ENCODE data around the gene SMYD1.

SMYD1 gene

DNA sequence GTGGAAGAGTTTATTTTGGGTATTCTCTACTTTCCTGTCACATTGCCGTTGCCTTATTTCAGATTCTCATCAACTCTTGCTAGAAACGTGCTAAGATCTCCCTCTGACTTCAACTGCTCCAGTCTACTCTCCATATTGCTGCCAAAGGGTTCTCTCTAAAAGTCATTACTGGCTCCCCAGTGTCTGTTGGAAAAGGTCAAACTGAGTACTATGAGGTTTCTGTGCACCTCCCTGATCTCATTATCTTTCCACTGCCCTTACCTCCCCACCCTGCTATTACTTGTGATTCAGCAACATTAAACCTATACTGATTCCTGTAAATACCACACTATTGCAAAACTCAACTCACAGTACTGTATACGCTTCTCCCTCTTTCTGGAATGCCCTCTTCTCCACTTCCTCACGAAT is 10.2 kb upstream of the SMYD1 start:
- Histone ChIP-seq H3K36me3 (ENCODE audit: insufficient read depth, low read length) (peaks cover 7% of the 10 kb centered on the region; the same call in 1 of the 2 replicates), H3K4me3 (ENCODE audit: low read depth, low read length) (no peak overlapping the region), H3K27ac (ENCODE audit: low read depth, low read length) (no peak overlapping the region), H3K79me2 (ENCODE audit: control insufficient read depth, insufficient read depth, low read length, unreplicated experiment) (peaks cover 32% of the 10 kb centered on the region), H3K4me1 (ENCODE audit: control insufficient read depth, insufficient read depth, low read length, unreplicated experiment) (peaks cover 12% of the 10 kb centered on the region), H3K27me3 (ENCODE audit: insufficient read depth, low read length) (no peaks in the 10 kb centered on the region), H2AFZ (ENCODE audit: low read length, unreplicated experiment) (no peak overlapping the region)

DNA sequence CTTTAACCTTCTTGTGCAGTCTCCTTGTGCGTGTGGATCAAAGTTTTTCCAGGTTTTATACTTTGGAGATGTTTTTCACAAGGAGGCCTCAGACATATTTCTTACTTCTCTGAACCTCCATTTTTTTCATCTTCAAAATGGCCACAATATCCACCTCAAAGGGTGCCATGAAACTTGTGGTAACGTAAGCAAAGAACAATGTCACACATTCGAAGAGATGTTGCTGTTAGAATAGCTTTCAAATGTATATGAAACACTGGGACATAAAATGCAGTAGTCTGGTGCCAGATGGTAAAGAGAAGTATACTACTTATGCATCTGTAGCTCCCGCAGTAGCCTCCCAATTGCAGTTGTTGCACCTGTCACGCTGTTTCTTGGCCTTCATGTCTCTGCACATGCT is 9.4 kb upstream of the SMYD1 start:
- H2AFZ ChIP-seq (ENCODE audit: low read length, unreplicated experiment): no peak overlapping the region

DNA sequence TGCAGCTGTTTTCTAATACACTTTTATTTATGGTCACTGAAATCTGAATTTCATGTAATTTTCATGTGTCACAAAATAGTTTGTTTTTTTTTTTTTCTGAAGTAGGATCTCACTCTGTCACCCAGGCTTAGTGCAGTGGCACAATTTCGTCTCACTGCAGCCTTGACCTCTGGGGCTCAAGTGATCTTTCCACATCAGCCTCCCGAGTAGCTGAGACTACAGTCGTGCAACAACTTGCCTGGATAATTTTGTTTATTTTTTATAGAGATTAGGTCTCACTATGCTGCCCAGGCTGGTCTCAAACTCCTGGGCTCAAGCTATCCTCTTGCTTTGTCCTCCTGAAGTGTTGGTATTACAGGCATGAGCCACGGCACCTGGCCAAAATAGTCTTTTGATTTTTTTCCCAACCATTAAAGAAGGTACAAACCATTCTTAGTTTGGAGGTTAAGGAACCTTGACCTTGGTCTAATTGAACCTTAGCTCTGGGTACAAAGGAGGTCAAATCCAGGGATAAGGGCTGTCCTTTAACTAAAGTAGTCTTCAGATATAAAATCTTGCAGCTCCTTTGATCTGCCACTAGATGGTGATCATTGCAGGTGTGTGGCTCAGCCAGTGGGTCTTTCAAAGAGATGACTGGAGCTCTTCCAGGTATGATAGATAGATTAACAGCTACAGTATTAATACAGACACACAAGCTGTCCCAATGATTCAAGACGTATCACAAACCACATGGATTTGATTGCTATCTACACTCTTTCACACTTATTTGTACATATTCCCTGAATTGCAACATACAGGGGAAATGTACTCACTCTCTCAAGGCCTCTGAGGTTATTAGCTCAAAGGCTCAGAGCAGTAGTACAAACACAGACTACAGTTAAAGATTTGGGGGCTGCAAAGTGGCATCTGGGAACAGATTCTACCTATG is 7.4 kb upstream of the SMYD1 start:
- no peak overlapping the region for H2AFZ ChIP-seq (ENCODE audit: low read length, unreplicated experiment)
- H3K36me3 ChIP-seq (ENCODE audit: insufficient read depth, low read length): no peaks in the 10 kb centered on the region
- no peak overlapping the region for H3K4me3 ChIP-seq (ENCODE audit: low read depth, low read length)
- peaks cover 5% of the 10 kb centered on the region for H3K79me2 ChIP-seq (ENCODE audit: control insufficient read depth, insufficient read depth, low read length, unreplicated experiment)
- no peak overlapping the region for H3K27ac ChIP-seq (ENCODE audit: low read depth, low read length)
- H3K4me1 ChIP-seq (ENCODE audit: control insufficient read depth, insufficient read depth, low read length, unreplicated experiment): no peaks in the 10 kb centered on the region
- no peaks in the 10 kb centered on the region for H3K27me3 ChIP-seq (ENCODE audit: insufficient read depth, low read length)

More for the DNA sequence above, 9.4 kb upstream of the SMYD1 start:
- peaks cover 26% of the 10 kb centered on the region for H3K79me2 ChIP-seq (ENCODE audit: control insufficient read depth, insufficient read depth, low read length, unreplicated experiment)
- peaks cover 10% of the 10 kb centered on the region for H3K4me1 ChIP-seq (ENCODE audit: control insufficient read depth, insufficient read depth, low read length, unreplicated experiment)
- no peak overlapping the region for H3K27ac ChIP-seq (ENCODE audit: low read depth, low read length)
- H3K4me3 ChIP-seq (ENCODE audit: low read depth, low read length): no peak overlapping the region
- H3K27me3 ChIP-seq (ENCODE audit: insufficient read depth, low read length): no peaks in the 10 kb centered on the region
- 0 out of 2 replicates have a peak, but pooled peaks cover 2% of the 10 kb centered on the region for H3K36me3 ChIP-seq (ENCODE audit: insufficient read depth, low read length)

GRCh38 chr2:88060907-88061275 is 6.7 kb upstream of the SMYD1 start:
- H3K27me3 ChIP-seq (ENCODE audit: insufficient read depth, low read length): no peaks in the 10 kb centered on the region
- H2AFZ ChIP-seq (ENCODE audit: low read length, unreplicated experiment): no peak overlapping the region
- H3K4me3 ChIP-seq (ENCODE audit: low read depth, low read length): no peak overlapping the region
- no peaks in the 10 kb centered on the region for H3K36me3 ChIP-seq (ENCODE audit: insufficient read depth, low read length)
- H3K27ac ChIP-seq (ENCODE audit: low read depth, low read length): no peak overlapping the region
- H3K79me2 ChIP-seq (ENCODE audit: control insufficient read depth, insufficient read depth, low read length, unreplicated experiment): peaks cover 1% of the 10 kb centered on the region
- H3K4me1 ChIP-seq (ENCODE audit: control insufficient read depth, insufficient read depth, low read length, unreplicated experiment): no peaks in the 10 kb centered on the region

GRCh38 chr2:88061295-88061694 is 6.3 kb upstream of the SMYD1 start:
- no peaks in the 10 kb centered on the region for H3K36me3 ChIP-seq (ENCODE audit: insufficient read depth, low read length)
- H3K4me3 ChIP-seq (ENCODE audit: low read depth, low read length): no peak overlapping the region
- no peak overlapping the region for H2AFZ ChIP-seq (ENCODE audit: low read length, unreplicated experiment)
- H3K27ac ChIP-seq (ENCODE audit: low read depth, low read length): no peak overlapping the region
- no peaks in the 10 kb centered on the region for H3K79me2 ChIP-seq (ENCODE audit: control insufficient read depth, insufficient read depth, low read length, unreplicated experiment)
- no peaks in the 10 kb centered on the region for H3K4me1 ChIP-seq (ENCODE audit: control insufficient read depth, insufficient read depth, low read length, unreplicated experiment)
- no peaks in the 10 kb centered on the region for H3K27me3 ChIP-seq (ENCODE audit: insufficient read depth, low read length)

- H2AFZ ChIP-seq (ENCODE audit: low read length, unreplicated experiment): no peak overlapping the region
- no peak overlapping the region for H3K4me3 ChIP-seq (ENCODE audit: low read depth, low read length)
- peaks cover 5% of the 10 kb centered on the region; the same call in 1 of the 2 replicates for H3K27me3 ChIP-seq (ENCODE audit: insufficient read depth, low read length)
- no peak overlapping the region for H3K27ac ChIP-seq (ENCODE audit: low read depth, low read length)
- no peaks in the 10 kb centered on the region for H3K4me1 ChIP-seq (ENCODE audit: control insufficient read depth, insufficient read depth, low read length, unreplicated experiment)
- no peaks in the 10 kb centered on the region for H3K79me2 ChIP-seq (ENCODE audit: control insufficient read depth, insufficient read depth, low read length, unreplicated experiment)
- no peaks in the 10 kb centered on the region for H3K36me3 ChIP-seq (ENCODE audit: insufficient read depth, low read length)
Observed at GRCh38 chr2:88066543-88066942, 1.1 kb upstream of the SMYD1 start.

- no peak overlapping the region for H2AFZ ChIP-seq (ENCODE audit: low read length, unreplicated experiment)
- H3K36me3 ChIP-seq (ENCODE audit: insufficient read depth, low read length): no peaks in the 10 kb centered on the region
- no peaks in the 10 kb centered on the region for H3K79me2 ChIP-seq (ENCODE audit: control insufficient read depth, insufficient read depth, low read length, unreplicated experiment)
- no peak overlapping the region for H3K27ac ChIP-seq (ENCODE audit: low read depth, low read length)
- H3K4me3 ChIP-seq (ENCODE audit: low read depth, low read length): no peak overlapping the region
- no peaks in the 10 kb centered on the region for H3K4me1 ChIP-seq (ENCODE audit: control insufficient read depth, insufficient read depth, low read length, unreplicated experiment)
- peaks cover 5% of the 10 kb centered on the region; the same call in 1 of the 2 replicates for H3K27me3 ChIP-seq (ENCODE audit: insufficient read depth, low read length)
Observed at GRCh38 chr2:88067189-88067588, 436 bp upstream of the SMYD1 start.

DNA sequence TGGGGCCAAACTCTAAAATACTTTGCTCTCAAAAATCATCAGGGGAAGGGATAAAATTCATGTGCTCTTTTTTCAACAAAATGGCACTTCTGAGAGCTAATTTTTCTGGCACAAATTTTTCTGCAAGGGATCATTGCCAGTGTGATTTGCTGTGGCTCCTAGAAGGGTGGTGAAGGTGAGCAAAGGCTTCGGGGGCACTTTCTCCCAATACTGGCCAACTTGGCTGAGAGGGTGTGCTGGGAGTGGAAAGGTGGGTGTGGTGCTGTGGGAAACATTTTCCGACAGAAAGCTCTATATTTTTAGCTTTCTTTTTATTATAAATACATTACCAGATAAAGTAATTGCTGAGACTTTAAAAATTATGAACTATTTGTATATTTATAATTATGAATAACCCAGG is 419 bp downstream of the SMYD1 start:
- Histone ChIP-seq H3K79me2 (ENCODE audit: control insufficient read depth, insufficient read depth, low read length, unreplicated experiment) (no peaks in the 10 kb centered on the region), H2AFZ (ENCODE audit: low read length, unreplicated experiment) (no peak overlapping the region), H3K4me1 (ENCODE audit: control insufficient read depth, insufficient read depth, low read length, unreplicated experiment) (no peaks in the 10 kb centered on the region), H3K27ac (ENCODE audit: low read depth, low read length) (no peak overlapping the region), H3K27me3 (ENCODE audit: insufficient read depth, low read length) (peaks cover 5% of the 10 kb centered on the region; the same call in 1 of the 2 replicates), H3K36me3 (ENCODE audit: insufficient read depth, low read length) (no peaks in the 10 kb centered on the region), H3K4me3 (ENCODE audit: low read depth, low read length) (no peak overlapping the region)

GRCh38 chr2:88069117-88069516 is 1.5 kb downstream of the SMYD1 start:
- H3K79me2 ChIP-seq (ENCODE audit: control insufficient read depth, insufficient read depth, low read length, unreplicated experiment): no peaks in the 10 kb centered on the region
- H2AFZ ChIP-seq (ENCODE audit: low read length, unreplicated experiment): no peak overlapping the region
- no peaks in the 10 kb centered on the region for H3K36me3 ChIP-seq (ENCODE audit: insufficient read depth, low read length)
- H3K4me3 ChIP-seq (ENCODE audit: low read depth, low read length): no peak overlapping the region
- H3K4me1 ChIP-seq (ENCODE audit: control insufficient read depth, insufficient read depth, low read length, unreplicated experiment): no peaks in the 10 kb centered on the region
- H3K27me3 ChIP-seq (ENCODE audit: insufficient read depth, low read length): peaks cover 5% of the 10 kb centered on the region; the same call in 1 of the 2 replicates
- H3K27ac ChIP-seq (ENCODE audit: low read depth, low read length): no peak overlapping the region

- no peaks in the 10 kb centered on the region for H3K36me3 ChIP-seq (ENCODE audit: insufficient read depth, low read length)
- H2AFZ ChIP-seq (ENCODE audit: low read length, unreplicated experiment): no peak overlapping the region
- peaks cover under 1% of the 10 kb centered on the region for H3K4me1 ChIP-seq (ENCODE audit: control insufficient read depth, insufficient read depth, low read length, unreplicated experiment)
- no peaks in the 10 kb centered on the region for H3K79me2 ChIP-seq (ENCODE audit: control insufficient read depth, insufficient read depth, low read length, unreplicated experiment)
- H3K27ac ChIP-seq (ENCODE audit: low read depth, low read length): no peak overlapping the region
- no peak overlapping the region for H3K4me3 ChIP-seq (ENCODE audit: low read depth, low read length)
- H3K27me3 ChIP-seq (ENCODE audit: insufficient read depth, low read length): peaks cover 5% of the 10 kb centered on the region; the same call in 1 of the 2 replicates
Observed at GRCh38 chr2:88070055-88070454, 2.4 kb downstream of the SMYD1 start.

- Histone ChIP-seq H2AFZ (ENCODE audit: low read length, unreplicated experiment) (no peak overlapping the region), H3K36me3 (ENCODE audit: insufficient read depth, low read length) (no peaks in the 10 kb centered on the region), H3K4me3 (ENCODE audit: low read depth, low read length) (no peak overlapping the region), H3K4me1 (ENCODE audit: control insufficient read depth, insufficient read depth, low read length, unreplicated experiment) (peaks cover 3% of the 10 kb centered on the region), H3K79me2 (ENCODE audit: control insufficient read depth, insufficient read depth, low read length, unreplicated experiment) (no peaks in the 10 kb centered on the region), H3K27me3 (ENCODE audit: insufficient read depth, low read length) (peaks cover 5% of the 10 kb centered on the region; the same call in 1 of the 2 replicates), H3K27ac (ENCODE audit: low read depth, low read length) (no peak overlapping the region)
Observed at GRCh38 chr2:88071365-88071764, 3.7 kb downstream of the SMYD1 start.

Data from ACC112 (cell line).